Measurements from ENCODE around the gene ERCC6.

The ERCC6 gene

GRCh38 chr10:49497358-49497757, 41.6 kb downstream of the ERCC6 start:
- Histone ChIP-seq H3K27me3 (ENCODE audit: insufficient read depth, poor library complexity, severe bottlenecking) (no peaks in the 10 kb centered on the region), H3K4me3 (replicated peaks; ENCODE audit: insufficient read depth, low read length) (no peak overlapping the region), H3K27ac (replicated peaks) (no peak overlapping the region)
- DNase-seq (ENCODE audit: low read depth in 1 of 2, low spot score in 1 of 2), result no peak
- TF ChIP-seq SPI1 (IDR thresholded peaks at IDR 0.05; ENCODE audit: borderline replicate concordance, low read depth), result no peak
- no peak for TF ChIP-seq POLR2AphosphoS5 (IDR thresholded peaks at IDR 0.05; ENCODE audit: low read depth)
- no peak for TF ChIP-seq REST (IDR thresholded peaks at IDR 0.05; ENCODE audit: insufficient replicate concordance, low read depth)
- no peak for TF ChIP-seq CTCF (IDR thresholded peaks at IDR 0.05; ENCODE audit: insufficient read depth, low read length)
- TF ChIP-seq GABPA (IDR thresholded peaks at IDR 0.05; ENCODE audit: low read depth), result no peak

- DNase-seq (ENCODE audit: low read depth in 1 of 2, low spot score in 1 of 2), result no peak
Observed at GRCh38 chr10:49488056-49488717, 50.7 kb downstream of the ERCC6 start.

GRCh38 chr10:49486738-49487137, 52.2 kb downstream of the ERCC6 start:
- Histone ChIP-seq H3K27ac (replicated peaks) (no peak overlapping the region), H3K27me3 (ENCODE audit: insufficient read depth, poor library complexity, severe bottlenecking) (no peaks in the 10 kb centered on the region), H3K4me3 (replicated peaks; ENCODE audit: insufficient read depth, low read length) (no peak overlapping the region)
- no peak for DNase-seq (ENCODE audit: low read depth in 1 of 2, low spot score in 1 of 2)
- TF ChIP-seq SPI1 (IDR thresholded peaks at IDR 0.05; ENCODE audit: borderline replicate concordance, low read depth) (no peak), REST (IDR thresholded peaks at IDR 0.05; ENCODE audit: insufficient replicate concordance, low read depth) (no peak), CTCF (IDR thresholded peaks at IDR 0.05; ENCODE audit: insufficient read depth, low read length) (no peak), POLR2AphosphoS5 (IDR thresholded peaks at IDR 0.05; ENCODE audit: low read depth) (no peak), GABPA (IDR thresholded peaks at IDR 0.05; ENCODE audit: low read depth) (no peak)

More at GRCh38 chr10:49488056-49488717, 50.7 kb downstream of the ERCC6 start:
- no peak for TF ChIP-seq POLR2AphosphoS5 (IDR thresholded peaks at IDR 0.05; ENCODE audit: low read depth)
- no peak overlapping the region for H3K27ac ChIP-seq (replicated peaks)
- H3K27me3 ChIP-seq (ENCODE audit: insufficient read depth, poor library complexity, severe bottlenecking), result no peaks in the 10 kb centered on the region
- H3K4me3 ChIP-seq (replicated peaks; ENCODE audit: insufficient read depth, low read length), result no peak overlapping the region

- no peak overlapping the region for H3K4me3 ChIP-seq (replicated peaks; ENCODE audit: insufficient read depth, low read length)
Observed at GRCh38 chr10:49486009-49486408, 52.9 kb downstream of the ERCC6 start.

More at GRCh38 chr10:49486009-49486408, 52.9 kb downstream of the ERCC6 start:
- H3K27me3 ChIP-seq (ENCODE audit: insufficient read depth, poor library complexity, severe bottlenecking), result no peaks in the 10 kb centered on the region
- H3K27ac ChIP-seq (replicated peaks), result no peak overlapping the region
- TF ChIP-seq POLR2AphosphoS5 (IDR thresholded peaks at IDR 0.05; ENCODE audit: low read depth) (no peak), GABPA (IDR thresholded peaks at IDR 0.05; ENCODE audit: low read depth) (no peak), REST (IDR thresholded peaks at IDR 0.05; ENCODE audit: insufficient replicate concordance, low read depth) (no peak), CTCF (IDR thresholded peaks at IDR 0.05; ENCODE audit: insufficient read depth, low read length) (no peak), SPI1 (IDR thresholded peaks at IDR 0.05; ENCODE audit: borderline replicate concordance, low read depth) (no peak)
- DNase-seq (ENCODE audit: low read depth in 1 of 2, low spot score in 1 of 2), result no peak

Measured in HL-60 (cell line).